Islet of Langerhans (tissue), 1 donor: ENCODE measurements around the gene ASXL3.

Experiments used
- FAIRE-seq: peaks from one replicate; lab custom pipeline; 2011; peaks lifted over from hg19 to GRCh38; lab: Jason Lieb, UNC

Gene ASXL3

DNA sequence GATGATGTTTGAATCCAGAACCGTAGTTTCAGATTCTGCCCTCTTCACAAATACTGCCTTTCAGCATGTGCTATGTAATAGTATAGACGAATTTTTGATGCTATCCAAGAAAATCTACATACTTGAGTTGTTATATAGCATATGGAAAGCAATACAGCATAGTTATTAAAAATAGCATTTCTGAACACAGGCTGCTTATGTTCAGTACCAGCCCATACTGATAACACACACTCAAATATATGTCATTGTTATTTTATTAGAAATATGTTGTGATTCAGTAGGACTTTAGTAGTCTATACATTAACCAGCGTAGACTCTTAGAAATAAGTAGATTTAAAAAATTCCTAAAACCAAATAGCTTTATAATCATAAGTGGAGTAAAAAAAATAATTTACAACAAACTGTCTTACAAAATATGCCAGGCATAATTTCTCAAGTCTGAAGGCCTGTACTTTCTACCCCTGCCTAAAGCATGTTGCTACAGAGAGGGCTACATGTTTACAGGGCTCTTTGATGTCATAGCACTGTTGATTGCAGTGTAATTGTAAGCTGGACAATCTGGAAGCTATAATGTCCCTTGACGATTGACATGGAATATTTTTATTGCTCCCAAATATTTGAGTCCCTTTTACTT, 86.3 kb downstream of the ASXL3 start:
- no peak for FAIRE-seq

DNA sequence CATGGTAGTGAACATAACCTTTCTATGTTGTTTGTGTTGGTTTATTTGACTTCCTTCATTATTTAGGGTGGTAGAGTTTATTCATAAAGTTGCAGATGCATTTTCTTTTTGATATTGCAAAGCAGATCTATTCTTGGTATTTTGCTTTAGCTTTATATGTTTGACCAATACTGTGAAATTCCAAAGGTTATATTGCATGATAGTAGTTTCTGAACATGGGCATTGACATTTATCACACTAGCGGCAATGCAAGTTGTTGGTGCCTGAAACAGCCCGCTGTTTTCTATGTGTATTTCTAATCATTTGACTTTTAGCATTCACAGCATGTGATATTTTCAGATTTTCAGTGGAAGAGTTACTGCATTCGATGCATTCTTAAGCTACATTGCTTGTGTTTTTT, 87.2 kb downstream of the ASXL3 start:
- no peak for FAIRE-seq

DNA sequence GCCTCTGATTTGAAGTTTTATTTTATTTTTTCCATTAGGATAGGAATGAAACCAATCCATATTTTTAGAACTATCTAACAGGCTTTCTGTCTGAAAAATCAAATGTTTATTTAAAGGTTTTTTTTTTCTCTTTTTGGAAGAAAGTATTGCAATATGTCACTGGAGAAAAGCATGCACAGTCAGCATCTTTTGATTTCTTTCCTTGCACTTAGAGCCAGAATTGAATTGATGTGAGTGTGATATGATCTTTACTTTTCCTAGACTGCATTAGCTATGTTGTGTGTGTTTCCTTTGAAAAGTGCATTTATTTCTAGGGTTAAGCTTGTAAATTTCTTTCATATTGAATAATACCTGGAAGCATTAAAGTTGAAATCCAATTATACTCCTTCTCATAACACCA, 87.6 kb downstream of the ASXL3 start:
- no peak for FAIRE-seq

DNA sequence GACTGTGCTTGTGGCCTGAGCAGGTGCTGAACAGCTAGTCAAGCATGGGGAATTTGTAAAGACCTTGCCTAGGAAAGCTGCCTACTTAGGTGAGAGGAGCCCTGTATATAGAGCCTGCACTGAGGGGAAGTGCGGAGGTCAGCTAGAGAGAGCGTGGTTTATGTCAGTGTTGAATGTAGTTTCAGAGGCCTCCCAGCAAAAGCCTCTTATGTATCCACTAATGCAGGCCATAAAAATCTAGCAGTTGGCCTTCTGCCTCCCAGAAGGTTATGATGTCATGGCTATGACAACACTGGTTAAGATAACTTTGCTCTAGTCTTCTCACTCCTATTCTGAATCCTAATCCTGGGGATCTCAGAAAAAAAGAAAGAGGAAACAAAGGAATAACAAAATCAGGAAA, 88.9 kb downstream of the ASXL3 start:
- FAIRE-seq: no peak

DNA sequence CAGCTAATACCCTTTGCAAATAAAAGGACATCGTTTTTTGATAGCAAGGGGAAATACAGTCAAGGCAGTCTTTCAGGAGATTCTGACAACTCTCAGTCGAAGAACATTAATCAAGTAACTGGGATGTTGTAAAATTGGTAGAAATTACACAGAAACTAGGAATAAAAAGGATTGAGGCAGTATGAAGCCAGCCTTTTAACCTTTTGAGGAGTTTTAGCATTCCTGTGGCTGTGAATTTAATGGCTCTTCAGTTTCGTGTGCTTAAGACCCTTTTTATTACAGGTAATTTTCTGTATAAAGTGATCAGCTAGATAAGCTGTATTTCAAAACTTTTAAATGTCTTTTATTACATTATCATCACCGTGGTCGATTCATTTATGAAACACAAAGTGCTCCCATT, 91.6 kb downstream of the ASXL3 start:
- no peak for FAIRE-seq

DNA sequence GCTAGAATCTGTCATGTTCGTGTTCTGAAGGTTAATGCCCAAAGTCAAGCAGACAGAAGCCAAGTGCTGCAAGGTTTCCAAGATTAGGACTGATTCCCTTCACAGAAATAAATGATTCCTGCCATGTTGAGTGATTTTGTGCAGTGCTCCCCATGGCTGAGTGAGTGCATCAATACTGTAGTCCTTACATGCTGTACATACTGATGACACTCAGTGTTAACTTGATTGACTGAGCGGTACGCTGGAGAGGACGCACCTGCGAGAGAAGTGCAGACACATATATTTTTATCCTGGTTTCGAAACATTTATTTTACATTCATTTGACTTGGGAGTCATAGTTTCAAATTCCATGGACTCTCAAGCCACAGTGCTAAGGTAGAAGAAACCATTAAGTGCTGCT, 92.0 kb downstream of the ASXL3 start:
- FAIRE-seq: no peak

DNA sequence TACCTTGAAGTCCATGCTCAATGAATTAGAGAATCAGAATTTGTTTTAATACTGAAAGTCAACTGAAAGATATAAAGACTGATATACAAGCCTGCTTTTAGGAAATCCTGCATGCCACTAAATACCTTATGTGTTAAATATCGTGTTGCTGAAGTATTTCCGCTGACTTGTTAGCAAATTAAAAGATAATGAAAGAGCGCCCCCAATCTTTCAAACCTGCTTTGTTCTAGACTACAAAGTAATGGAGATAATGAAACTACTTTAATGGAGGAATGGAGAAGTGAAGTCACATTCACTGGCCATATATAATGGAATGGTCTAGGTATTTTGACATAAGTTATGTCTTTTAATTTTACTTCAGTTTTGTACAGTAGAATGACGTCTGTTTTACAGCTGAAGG, 95.7 kb downstream of the ASXL3 start:
- FAIRE-seq: peak; percentile 13

DNA sequence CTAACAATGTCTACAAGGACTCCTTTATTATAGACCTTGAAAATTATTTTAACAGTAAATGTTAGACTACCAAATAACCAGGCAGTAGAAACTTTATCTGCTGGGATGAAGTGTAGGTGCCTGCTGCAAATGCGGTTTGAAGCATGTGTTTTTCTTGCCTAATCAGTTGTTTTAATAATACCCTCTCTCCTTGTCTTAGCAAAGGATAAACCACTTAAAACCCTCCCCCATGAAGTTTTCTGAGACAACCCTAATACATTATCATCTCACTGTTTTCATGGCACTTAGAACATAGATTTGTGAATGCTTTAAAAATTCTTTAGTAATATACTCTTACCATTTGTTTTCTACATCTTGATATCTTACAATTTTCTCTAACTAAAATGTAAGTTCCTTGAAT, 98.6 kb downstream of the ASXL3 start:
- FAIRE-seq: peak; percentile 38

DNA sequence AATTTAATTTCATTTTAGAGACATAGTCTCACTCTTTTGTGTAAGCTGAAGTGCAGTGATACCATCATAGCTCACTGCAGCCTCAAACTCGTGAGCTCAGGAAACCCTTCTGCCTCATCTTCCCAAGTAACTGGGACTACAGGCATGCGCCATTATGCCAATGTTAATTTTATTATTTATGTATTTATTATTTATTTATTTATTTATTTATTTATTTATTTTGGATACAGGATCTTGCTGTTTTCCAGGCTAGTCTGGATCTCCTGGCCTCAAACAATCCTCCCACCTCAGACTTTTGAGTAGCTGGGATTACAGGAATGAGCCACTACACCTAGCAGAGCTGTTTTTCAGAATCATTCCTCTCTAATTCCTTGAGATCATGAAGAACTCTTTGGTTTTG, 99.9 kb downstream of the ASXL3 start:
- no peak for FAIRE-seq

DNA sequence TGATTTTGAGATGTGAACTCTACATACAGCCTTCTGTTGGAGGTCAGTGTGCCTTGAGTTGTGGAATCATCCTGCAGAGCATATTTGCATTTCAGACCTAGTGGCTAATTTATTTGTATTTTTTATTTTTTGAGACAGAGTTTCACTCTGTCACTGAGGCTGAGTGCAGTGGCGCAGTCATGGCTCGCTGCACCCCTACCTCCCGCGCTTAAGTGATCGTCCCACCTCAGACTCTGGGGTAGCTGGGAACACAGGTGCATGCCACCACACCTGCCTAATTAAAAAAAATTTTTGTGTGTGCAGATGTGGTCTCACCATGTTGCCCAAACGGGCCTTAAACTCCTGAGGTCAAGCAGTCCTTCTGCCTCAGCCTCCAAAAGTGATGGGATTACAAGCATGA, 104.4 kb downstream of the ASXL3 start:
- FAIRE-seq: no peak

DNA sequence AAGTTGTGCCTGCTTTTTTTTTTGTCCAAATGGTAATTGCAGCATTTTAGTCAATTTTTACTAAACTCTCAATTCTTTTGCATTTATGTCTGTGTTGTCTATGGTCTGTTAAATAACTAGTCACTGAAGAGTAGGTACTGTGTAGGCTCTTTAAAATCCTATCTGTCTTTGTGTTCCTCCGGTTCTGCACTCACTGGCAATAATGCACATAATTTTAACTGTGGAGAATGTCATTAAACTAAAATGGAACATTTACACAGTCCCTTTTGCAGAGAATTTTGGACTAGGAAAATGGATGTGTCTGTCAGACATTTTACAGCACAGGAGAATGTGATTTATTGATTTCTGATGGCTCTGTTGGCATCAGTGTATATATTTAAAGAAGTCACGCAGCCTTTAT, 116.6 kb downstream of the ASXL3 start:
- no peak for FAIRE-seq

DNA sequence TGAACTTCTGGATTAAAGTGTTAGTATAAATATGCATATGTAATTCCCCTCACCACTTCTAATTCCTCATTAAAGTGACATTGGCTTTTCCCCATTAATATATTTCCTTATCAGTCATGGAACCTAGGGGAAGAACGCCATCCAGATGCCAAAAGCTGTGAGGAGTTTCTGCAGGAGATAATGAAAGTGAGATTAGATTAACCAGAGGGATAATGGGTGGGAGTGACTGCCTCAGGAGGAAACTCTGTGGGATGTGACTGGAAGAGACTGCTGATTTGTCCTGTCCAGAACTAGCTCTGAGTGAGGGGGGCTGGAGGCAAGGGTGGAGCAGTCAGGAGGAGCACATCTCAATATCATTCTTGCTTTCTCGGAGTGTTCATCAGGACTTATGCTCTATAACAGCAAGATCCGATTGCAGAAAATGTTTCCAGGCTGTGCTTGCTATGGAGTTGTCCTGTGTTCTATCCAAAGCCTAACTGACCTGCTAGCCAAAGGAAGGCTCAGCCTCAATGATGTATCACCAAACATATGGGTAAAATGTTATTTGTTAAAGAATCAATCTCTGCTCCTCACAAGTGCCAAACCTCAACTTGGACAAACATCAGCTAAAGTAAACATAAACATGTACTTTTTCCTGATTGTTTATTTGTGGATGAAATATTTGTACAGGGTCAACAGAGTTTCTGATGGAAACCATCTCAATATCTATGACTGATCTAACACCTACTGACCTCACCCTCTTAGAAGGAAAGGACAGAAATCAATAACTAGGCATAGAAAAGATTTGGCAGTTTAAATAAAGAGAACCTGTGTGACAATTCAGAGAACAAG, 118.5 kb downstream of the ASXL3 start:
- no peak for FAIRE-seq

DNA sequence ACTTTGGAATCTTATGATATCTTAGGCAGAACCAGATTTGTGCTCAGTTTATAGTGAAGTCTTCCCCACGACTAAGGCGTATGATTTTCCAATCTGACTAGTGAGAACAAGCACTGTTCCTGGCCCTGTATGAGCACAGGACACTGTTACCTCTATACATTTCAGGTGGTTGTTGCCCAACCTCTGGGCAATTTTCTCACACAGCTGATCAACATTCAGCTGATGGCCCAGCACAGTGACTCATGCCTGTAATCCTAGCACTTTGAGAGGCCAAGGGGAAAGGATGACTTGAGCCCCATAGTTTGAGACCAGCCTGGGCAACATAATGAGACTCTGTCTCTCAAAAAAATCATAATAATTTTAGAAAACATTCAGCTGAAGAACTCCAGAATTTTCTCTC, 119.5 kb downstream of the ASXL3 start:
- no peak for FAIRE-seq

DNA sequence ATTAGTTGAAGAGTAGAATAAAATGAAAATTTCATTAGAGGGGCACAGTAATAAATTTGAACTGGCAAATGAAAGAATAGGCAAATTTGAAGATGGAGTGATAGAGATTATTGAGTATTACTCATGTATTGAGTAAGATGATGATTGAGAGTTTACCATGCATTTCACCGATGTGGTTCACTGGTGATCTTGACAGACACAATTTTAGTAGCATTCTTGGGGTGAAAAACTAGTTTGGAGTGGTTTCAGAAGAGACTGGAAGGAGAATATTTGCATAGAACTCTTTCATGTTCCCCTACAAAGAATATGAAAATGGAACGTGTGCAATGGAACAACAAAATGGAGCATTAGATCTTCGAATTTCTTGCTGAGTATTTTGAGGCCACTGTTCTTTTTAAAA, 121.4 kb downstream of the ASXL3 start:
- FAIRE-seq: no peak

DNA sequence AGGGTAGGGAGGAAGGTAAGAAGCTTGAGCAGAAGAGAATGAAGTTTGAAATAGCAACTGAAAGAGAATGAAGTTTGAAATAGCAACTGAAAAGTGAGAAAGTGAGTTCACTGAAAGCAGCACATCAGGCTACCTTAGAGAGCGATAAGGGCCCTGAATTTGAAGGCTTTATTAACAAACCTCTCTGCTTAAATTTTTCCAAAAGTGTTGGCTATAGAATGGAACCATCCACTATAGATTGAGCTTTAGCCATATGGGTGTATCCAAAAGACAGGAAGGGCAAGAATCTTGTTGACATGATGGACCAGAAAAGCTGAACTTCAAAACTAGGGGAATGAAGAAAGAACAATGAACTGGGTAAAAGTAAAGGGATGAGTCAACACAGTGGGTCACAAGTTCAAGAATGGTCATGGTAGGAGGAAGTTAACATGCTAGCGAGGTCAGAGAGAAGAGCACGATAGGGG, 122.5 kb downstream of the ASXL3 start:
- FAIRE-seq: no peak

DNA sequence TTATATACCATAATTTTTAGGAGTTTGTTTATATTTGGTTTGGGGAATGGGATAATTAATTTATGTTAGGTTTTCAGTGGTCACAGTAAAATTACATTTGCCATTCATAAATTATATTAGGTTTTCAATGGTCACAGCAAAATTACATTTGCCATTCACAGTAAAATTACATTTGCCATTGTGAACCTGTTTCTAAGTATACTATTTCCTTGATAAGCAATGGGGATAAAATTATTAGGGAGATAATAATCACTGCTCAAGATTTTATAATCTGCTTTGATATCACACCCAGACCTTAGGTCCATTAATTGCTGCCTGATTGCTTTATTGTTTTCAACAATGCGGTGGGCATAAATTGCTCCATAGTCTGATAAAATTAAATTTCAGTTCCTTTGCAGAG, 124.6 kb downstream of the ASXL3 start:
- no peak for FAIRE-seq

DNA sequence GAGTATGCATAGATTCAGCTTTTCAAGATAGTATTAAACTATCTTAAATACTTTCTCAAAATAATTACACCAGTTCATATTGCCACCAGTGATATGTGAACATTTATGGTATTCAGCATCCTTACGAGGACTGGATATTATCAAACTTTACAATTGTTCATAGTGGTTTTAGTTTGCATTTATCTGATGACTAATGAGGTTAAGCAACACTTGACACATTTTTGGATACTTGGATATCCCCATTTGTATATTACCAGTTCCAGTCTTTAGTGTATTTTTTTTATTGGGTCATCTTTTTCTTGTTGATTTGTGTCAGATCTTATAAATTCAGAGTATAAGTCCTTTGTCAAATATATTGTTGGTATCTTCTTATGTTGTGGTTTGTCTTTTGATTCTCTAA, 128.4 kb downstream of the ASXL3 start:
- peak; percentile 79 for FAIRE-seq

DNA sequence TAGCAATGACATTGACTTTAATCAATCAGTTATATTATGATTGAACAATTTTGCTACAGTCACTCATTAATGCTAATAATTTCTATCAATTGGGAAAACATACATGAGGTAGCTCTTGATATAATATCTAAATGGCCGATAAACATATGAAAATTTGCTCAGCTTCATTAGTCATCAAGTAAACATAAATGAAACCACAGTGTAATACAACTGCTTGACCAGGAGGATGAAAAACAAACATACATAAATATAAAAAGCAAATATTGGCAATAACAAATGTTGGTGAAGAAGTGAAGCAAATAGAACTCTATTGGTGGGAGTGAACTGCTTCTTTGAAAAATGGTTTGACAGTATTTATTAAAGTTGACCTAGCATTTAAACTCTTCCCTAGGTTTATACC, 130.9 kb downstream of the ASXL3 start:
- no peak for FAIRE-seq

DNA sequence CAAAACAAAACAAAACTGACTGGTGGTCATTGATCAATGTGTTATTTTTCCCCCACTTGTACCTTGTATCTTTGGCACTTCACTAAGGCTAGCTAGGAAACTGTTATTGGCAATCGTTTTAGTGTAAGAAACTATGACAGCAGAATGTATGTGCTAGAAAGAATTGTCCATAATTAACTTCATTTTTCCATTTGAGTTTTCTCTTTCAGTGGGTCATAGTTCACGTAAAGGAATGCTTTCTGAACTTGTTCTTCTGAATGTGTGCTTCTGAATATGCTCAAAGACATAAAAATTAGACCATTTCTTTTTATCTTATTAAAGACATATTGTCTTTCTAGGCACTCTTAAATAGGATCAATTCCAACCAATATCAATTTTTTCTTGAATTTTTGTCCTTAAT, 132.2 kb downstream of the ASXL3 start:
- no peak for FAIRE-seq

DNA sequence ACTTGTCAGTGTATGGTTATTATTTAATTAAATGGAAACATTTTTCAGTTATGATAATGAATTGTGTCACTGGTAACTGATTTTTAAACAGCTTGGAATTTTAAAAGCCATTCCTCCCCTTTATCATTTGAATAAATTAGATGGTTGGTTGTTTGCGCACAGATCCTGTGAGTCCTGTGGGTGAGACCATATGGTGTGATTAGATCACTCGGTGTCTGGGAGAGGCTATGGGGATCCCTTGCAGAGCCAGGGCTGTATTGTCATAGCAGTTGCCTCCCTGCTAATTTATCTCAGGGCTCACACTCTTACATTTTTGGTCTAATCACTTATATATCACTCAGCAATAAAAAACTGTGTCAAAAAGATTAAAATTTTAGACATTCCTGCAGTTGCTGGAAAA, 133.5 kb downstream of the ASXL3 start:
- FAIRE-seq: peak; percentile 58

DNA sequence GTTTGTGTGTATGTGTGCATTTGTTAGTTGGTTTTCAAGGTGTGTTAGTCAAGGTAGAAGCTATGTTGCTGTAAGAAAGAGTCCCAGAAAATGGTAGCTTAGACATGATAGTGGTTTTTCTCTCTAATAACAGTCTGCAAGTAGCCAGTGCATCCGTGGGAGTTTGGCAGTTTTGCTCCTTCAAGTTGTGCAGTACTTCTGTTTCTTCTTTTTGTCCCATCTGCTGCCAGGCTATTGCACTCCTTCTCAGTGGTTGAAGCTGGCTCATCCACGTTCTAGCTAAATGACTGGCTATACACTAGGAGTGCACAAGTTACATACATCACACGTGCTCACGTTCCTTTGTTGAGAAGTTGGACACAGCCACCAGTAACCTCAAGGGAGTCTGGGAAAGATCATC, 134.7 kb downstream of the ASXL3 start:
- FAIRE-seq: no peak

DNA sequence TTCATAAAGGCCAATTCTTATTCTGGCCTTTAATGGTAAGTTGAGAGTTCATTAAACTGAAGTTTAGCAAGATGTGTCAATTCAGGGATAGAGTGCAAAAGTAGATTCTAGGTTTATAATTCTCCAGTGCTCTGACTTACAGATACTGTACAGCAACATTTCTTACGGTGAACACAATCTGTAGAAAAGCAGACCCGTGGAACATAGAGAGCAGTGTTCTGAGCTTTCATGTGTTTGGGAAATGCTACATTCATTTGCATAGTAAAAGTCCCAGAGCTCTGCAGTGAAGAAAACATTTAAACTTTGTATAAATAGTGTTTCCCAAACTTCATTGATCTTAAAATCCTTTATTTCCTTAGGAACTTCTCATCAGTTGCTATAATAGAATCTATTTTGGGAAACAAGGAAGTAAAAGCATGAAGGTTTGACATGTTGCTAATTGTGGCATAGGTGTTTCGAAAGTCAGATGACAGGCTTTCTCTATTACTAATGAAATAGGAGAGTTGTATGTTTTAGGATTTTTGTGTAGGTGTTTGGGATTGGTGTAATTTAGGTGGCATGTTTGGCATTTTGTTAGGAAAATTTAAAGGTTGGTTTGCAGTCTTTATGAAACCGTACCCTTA, 138.2 kb downstream of the ASXL3 start:
- FAIRE-seq: peak; percentile 17

DNA sequence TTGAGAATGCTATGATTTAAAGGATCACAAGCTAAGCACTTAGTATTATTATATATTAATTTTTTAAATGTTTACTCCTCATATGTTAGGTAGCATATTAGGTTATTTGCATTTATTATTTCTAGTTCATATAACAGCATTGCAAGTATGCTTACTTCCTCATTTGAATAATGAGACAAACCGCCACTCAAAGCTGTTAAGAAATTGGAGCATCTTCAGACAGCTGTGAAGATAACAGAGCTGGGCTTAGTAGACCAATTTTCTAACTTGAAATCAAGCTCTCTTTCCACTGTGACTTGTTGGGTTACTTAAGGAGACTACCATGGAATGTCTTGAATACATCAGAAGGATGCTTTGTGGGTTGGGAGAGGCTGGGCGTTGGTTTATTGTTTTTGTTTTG, 139.3 kb downstream of the ASXL3 start:
- no peak for FAIRE-seq

DNA sequence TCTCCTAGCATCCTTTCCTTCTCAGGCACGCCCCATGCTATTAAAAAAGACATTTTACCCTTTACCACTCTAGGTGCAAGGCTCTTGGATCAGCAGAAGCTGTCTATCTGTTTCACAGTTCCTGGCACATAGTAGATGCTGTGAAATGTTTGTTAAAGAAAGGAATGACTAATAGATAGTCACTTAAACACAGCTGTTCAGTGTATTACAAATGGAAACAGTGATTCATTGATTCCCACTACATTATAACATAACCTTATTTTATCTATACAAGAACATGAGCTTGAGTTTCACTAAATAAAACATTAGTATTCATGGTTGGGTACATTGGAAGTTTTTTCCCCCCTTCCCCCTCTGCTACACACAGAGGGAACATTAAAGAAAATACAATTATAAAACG, 142.1 kb downstream of the ASXL3 start:
- FAIRE-seq: no peak
